Mucosa of rectum (tissue), 2 donors: Measurements from ENCODE around the gene E2F8.

ENCODE experiments used
- H3K27ac ChIP-seq, 2 donors: one replicate each; pipeline ENCODE4 v1.7.0; 2013; ENCODE audit warnings: inconsistent platforms in 2 of 2, low read depth in 2 of 2, low read length in 2 of 2
- H3K27me3 ChIP-seq, 2 donors: one replicate each; pipeline ENCODE4 v1.7.0; 2013; ENCODE audit warnings: low read length in 2 of 2; ENCODE audit not compliant: control insufficient read depth in 2 of 2, insufficient read depth in 2 of 2
- H3K36me3 ChIP-seq, 2 donors: one replicate each; pipeline ENCODE4 v1.7.0; 2013; ENCODE audit warnings: low read length in 2 of 2; ENCODE audit not compliant: control insufficient read depth in 2 of 2, insufficient read depth in 2 of 2
- H3K4me1 ChIP-seq, 2 donors: one replicate each; pipeline ENCODE4 v1.7.0; 2013; ENCODE audit warnings: low read length in 2 of 2, mild to moderate bottlenecking in 1 of 2; ENCODE audit not compliant: control insufficient read depth in 2 of 2, insufficient read depth in 2 of 2
- H3K4me3 ChIP-seq, 2 donors: one replicate each; pipeline ENCODE4 v1.7.0; 2013; ENCODE audit warnings: low read length in 2 of 2
- H3K9ac ChIP-seq, 2 donors: one replicate each; pipeline ENCODE4 v1.7.0; 2013; ENCODE audit warnings: low read length in 2 of 2, low read depth in 1 of 2, mild to moderate bottlenecking in 1 of 2
- H3K9me3 ChIP-seq, 2 donors: one replicate each; pipeline ENCODE4 v1.7.0; 2013; ENCODE audit warnings: low read length in 2 of 2; ENCODE audit not compliant: control insufficient read depth in 2 of 2
- donor health status: healthy.
- donor health status: Normal muscosa, but diverticular disease.

E2F8 gene

GRCh38 chr11:19191530-19192169 is 49.1 kb downstream of the E2F8 start:
- Histone ChIP-seq H3K9ac (no peak overlapping the region), H3K36me3 (no peaks in the 10 kb centered on the region), H3K27ac (no peak overlapping the region), H3K27me3 (no peaks in the 10 kb centered on the region), H3K4me1 (peaks cover 0 to 5% of the 10 kb centered on the region in 2 donors), H3K4me3 (no peak overlapping the region), H3K9me3 (no peaks in the 10 kb centered on the region)

DNA sequence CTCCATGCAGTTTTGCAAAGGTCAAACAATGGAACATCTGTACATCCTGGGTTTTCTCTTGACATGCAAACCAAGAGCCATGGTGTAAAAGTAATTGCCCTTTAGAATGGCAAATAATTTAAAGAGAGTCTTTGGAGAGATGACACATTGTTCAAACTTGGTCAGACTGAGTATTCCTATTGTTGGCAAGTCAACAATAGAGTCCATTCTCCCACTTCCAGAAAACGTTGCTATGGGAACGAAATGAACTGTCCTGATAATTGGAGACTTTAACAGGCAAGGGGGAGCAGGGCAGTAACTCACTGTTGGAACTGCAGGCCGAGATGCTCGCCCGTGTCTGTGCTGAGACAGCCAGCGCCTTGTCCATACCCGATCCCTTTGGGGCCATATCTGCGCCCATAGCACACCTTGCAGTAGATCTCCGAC is 52.9 kb downstream of the E2F8 start:
- Histone ChIP-seq H3K9ac (no peak overlapping the region), H3K27ac (no peak overlapping the region)

GRCh38 chr11:19187114-19187832 is 53.5 kb downstream of the E2F8 start:
- Histone ChIP-seq H3K36me3 (no peaks in the 10 kb centered on the region), H3K27me3 (no peaks in the 10 kb centered on the region), H3K9me3 (no peaks in the 10 kb centered on the region), H3K4me3 (no peak overlapping the region), H3K9ac (no peak overlapping the region), H3K4me1 (no peaks in the 10 kb centered on the region), H3K27ac (no peak overlapping the region)

More for the DNA sequence above, 52.9 kb downstream of the E2F8 start:
- H3K27me3 ChIP-seq = no peaks in the 10 kb centered on the region
- no peak overlapping the region for H3K4me3 ChIP-seq
- H3K4me1 ChIP-seq = no peaks in the 10 kb centered on the region
- no peaks in the 10 kb centered on the region for H3K36me3 ChIP-seq
- H3K9me3 ChIP-seq = no peaks in the 10 kb centered on the region

- no peak overlapping the region for H3K27ac ChIP-seq
- no peak overlapping the region for H3K4me3 ChIP-seq
- no peak overlapping the region for H3K9ac ChIP-seq
- H3K4me1 ChIP-seq = no peaks in the 10 kb centered on the region
- no peaks in the 10 kb centered on the region for H3K27me3 ChIP-seq
- H3K9me3 ChIP-seq = no peaks in the 10 kb centered on the region
- no peaks in the 10 kb centered on the region for H3K36me3 ChIP-seq
These were observed 55.2 kb downstream of the E2F8 start for GRCh38 chr11:19185516-19186052.

DNA sequence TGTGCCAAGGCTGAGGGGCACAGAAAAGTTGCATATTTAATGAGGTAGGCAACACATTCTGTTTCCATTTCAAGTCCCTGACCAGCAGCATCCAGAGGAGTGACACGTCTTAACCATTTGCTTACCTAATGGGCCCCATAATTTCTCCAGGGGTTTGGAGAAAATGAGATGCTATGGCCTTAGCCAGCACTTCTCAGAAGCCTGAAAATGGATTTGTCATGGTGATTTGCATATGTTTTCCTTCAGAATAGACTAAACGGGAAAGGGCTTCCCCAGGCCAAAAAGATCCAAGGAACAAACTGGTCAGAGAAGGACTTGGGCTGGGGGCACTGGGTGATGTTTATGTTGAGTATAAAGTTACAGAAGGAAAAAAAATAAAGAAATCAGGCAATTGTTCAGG is 55.7 kb downstream of the E2F8 start:
- no peak overlapping the region for H3K4me3 ChIP-seq
- no peak overlapping the region for H3K9ac ChIP-seq
- H3K36me3 ChIP-seq = no peaks in the 10 kb centered on the region
- no peaks in the 10 kb centered on the region for H3K27me3 ChIP-seq
- no peak overlapping the region for H3K27ac ChIP-seq
- H3K9me3 ChIP-seq = no peaks in the 10 kb centered on the region
- no peaks in the 10 kb centered on the region for H3K4me1 ChIP-seq

DNA sequence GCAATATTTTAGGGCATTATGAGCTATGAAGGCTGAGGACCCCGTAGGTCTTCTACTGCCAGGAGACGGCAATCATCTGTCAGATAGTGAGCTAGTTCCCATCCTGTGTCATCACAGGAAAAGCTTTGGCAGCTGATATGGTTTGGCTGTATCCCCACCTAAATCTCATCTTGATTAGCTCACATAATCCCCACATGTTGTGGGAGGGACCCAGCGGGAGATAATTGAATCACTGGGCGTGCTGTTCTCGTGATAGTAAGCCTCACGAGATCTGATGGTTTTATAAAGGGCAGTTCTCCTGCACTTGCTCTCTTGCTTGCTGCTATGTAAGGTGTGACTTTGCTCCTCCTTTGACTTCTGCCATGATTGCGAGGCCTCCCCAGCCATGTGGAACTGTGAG is 57.1 kb downstream of the E2F8 start:
- Histone ChIP-seq H3K36me3 (no peaks in the 10 kb centered on the region), H3K4me1 (no peaks in the 10 kb centered on the region), H3K9me3 (no peaks in the 10 kb centered on the region), H3K9ac (no peak overlapping the region), H3K4me3 (no peak overlapping the region), H3K27ac (no peak overlapping the region), H3K27me3 (no peaks in the 10 kb centered on the region)

DNA sequence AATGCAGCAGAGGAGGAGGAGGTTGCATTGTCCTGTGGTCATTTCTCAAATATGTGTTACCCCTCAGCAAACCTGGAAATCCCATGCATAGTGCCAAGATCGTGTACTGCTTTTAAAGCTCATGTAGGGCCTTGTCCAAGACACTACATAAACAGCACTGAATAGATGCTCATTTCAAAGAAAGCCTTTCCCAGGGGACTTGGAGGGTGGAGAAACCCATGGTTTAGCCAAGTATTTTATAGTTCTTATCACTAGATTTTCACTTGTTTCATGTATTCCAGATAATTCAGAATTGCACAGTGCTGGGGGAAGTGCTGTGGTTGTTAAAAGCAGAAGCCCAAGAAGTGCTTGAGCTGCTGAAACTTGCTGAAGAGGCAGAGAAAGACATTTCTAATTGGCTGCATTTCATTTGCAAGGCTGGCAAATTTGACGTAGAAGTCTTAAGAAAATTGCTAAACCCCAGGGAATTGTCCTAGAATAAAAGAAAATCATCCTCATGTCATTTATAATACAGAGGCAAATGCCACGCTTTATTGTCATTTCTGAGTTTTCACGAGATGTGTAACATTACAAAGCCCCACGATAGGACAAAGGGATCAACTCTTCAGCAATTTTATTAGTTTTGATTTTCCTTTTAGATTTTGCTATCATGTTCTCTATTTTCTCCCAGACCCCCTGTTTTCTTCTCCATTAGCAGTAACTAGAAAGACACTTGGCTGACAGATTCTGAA is 59.0 kb downstream of the E2F8 start:
- H3K36me3 ChIP-seq = peaks cover 2 to 7% of the 10 kb centered on the region in 2 donors
- H3K4me1 ChIP-seq = no peaks in the 10 kb centered on the region
- H3K9me3 ChIP-seq = no peaks in the 10 kb centered on the region
- no peak overlapping the region for H3K9ac ChIP-seq
- no peak overlapping the region for H3K4me3 ChIP-seq
- no peak overlapping the region for H3K27ac ChIP-seq
- H3K27me3 ChIP-seq = no peaks in the 10 kb centered on the region

DNA sequence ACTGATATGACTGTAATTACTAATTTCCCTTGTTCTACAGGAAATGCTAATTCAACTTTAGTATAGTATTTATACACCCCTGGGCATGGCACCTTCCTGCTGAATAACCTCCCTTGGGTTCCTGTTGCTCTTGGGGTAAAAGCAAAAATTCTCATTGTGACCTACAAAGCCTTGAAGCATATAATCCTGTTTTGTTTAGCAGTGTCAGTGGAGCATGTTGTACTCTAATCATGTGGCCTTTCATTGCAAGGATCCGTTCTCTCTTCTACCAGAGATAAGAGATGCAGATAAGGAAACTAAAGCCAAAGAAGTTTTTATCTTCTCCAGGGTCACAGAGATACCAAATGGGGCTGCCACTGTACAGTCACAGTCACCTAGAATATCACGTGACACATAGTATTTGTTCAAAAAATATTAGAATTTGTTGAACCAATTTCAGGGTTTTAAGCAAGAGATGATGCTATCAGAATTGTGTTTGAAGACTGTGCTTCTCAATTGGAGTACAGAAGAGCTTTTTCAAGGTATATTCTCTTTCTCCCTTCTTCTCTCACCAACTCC is 64.0 kb downstream of the E2F8 start:
- no peak overlapping the region for H3K27ac ChIP-seq
- no peaks in the 10 kb centered on the region for H3K27me3 ChIP-seq
- no peaks in the 10 kb centered on the region for H3K4me1 ChIP-seq
- no peaks in the 10 kb centered on the region for H3K9me3 ChIP-seq
- no peak overlapping the region for H3K4me3 ChIP-seq
- H3K9ac ChIP-seq = no peak overlapping the region
- peaks cover 28 to 32% of the 10 kb centered on the region in 2 donors for H3K36me3 ChIP-seq
